HCT116 (cell line): ENCODE results near the gene OTOP3. TPM values are rescaled to one million over a fixed set of nuclear protein-coding genes. Genes with fewer than 3 reads are reported as not detected.

ENCODE experiments used
- ATAC-seq: fragments of 200-7000 bp; cut with Tn5 transposase; 2 replicates; pipeline ENCODE4 v1.9.1; 2020; ENCODE audit warnings: mild to moderate bottlenecking, moderate library complexity
- BruUV-seq: library from RNA; stranded (reverse); fragments of 400-500 nt; replicated peaks from 2 replicates; lab custom pipeline; 2021; lab: Mats Ljungman, UMichigan
- CTCF ChIA-PET: fragments of 300-600 bp; sonication (Branson Sonifier 250); formaldehyde crosslinking; loops from one replicate; lab custom pipeline; 2021; ENCODE audit warnings: antibody characterized with exemption; lab: Charles Lee
- POLR2A ChIA-PET: fragments of 300-600, 350-600 bp; sonication (Branson Sonifier 250); formaldehyde crosslinking; loops from one replicate; lab custom pipeline; 2021; ENCODE audit warnings: antibody characterized with exemption; lab: Charles Lee
- RAD21 ChIA-PET, 2 experiments: fragments of 300-600 bp; sonication (Branson Sonifier 250); formaldehyde crosslinking; loops; one replicate each; lab custom pipeline; 2023; ENCODE audit warnings: low total read pairs in 2 of 2; ENCODE audit not compliant: uncharacterized antibody in 2 of 2, unreplicated experiment in 2 of 2, low non-redundant PET in 1 of 2; lab: Charles Lee
- DNase-seq: peaks from one replicate; pipeline ENCODE4 v3.0.0-alpha.2; 2010; ENCODE audit warnings: low read depth, low spot score
- H2AFZ ChIP-seq: fragments of 200-600 bp; shearing (Covaris generic), sonication (generic); 2 replicates; pipeline ENCODE4 v1.6.1; 2017; ENCODE audit warnings: low read depth, mixed run types, mixed read lengths, antibody characterized with exemption, low read length; ENCODE audit not compliant: poor library complexity, severe bottlenecking
- H3K27ac ChIP-seq: 2 replicates; pipeline ENCODE4 v1.5.1; 2012; ENCODE audit warnings: low read depth, low read length
- H3K27me3 ChIP-seq: fragments of 200-600 bp; sonication (generic); 2 replicates; pipeline ENCODE4 v1.6.1; 2016; ENCODE audit warnings: mixed run types, low read length, mixed read lengths; ENCODE audit not compliant: insufficient read depth
- H3K36me3 ChIP-seq, 2 experiments: fragments of 200-500 bp in 1 of 2; fragments of 200-600 bp in 1 of 2; sonication (Bioruptor generic) in 1 of 2; sonication (generic) in 1 of 2; 2 replicates each; pipeline versions ENCODE4 v1.5.1 to v1.6.1; 2014 to 2016; ENCODE audit warnings: low read length in 2 of 2, inconsistent platforms in 1 of 2, mixed read lengths in 1 of 2, mixed run types in 1 of 2; ENCODE audit not compliant: insufficient read depth in 2 of 2, control insufficient read depth in 1 of 2
- H3K4me1 ChIP-seq, 2 experiments: fragments of 200-600 bp in 1 of 2; sonication (generic) in 1 of 2; 2 replicates each; pipeline versions ENCODE4 v1.5.1 to v1.6.1; 2012 to 2017; ENCODE audit warnings: low read length in 2 of 2, inconsistent platforms in 1 of 2, mild to moderate bottlenecking in 1 of 2, mixed read lengths in 1 of 2, mixed run types in 1 of 2, moderate library complexity in 1 of 2; ENCODE audit not compliant: insufficient read depth in 2 of 2, control insufficient read depth in 1 of 2
- H3K4me2 ChIP-seq: fragments of 200-600 bp; sonication (generic); 2 replicates; pipeline ENCODE4 v1.6.1; 2017; ENCODE audit warnings: mixed run types, low read length, mixed read lengths
- H3K4me3 ChIP-seq, 2 experiments: fragments of 200-600 bp in 1 of 2; sonication (generic) in 1 of 2; replicated peaks in 1 of 2; 2 replicates each; pipeline ENCODE4 v1.5.1; 2011 to 2016; ENCODE audit warnings: low read length in 2 of 2, control low read depth in 1 of 2, low read depth in 1 of 2, mild to moderate bottlenecking in 1 of 2, mixed read lengths in 1 of 2, mixed run types in 1 of 2
- H3K79me2 ChIP-seq: fragments of 200-600 bp; sonication (generic); 2 replicates; pipeline ENCODE4 v1.6.1; 2017; ENCODE audit warnings: mild to moderate bottlenecking, mixed run types, low read length, moderate library complexity, mixed read lengths; ENCODE audit not compliant: insufficient read depth
- H3K9ac ChIP-seq: fragments of 200-600 bp; sonication (generic); 2 replicates; pipeline ENCODE4 v1.6.1; 2016; ENCODE audit warnings: low read length, mixed read lengths
- H3K9me2 ChIP-seq: fragments of 200-600 bp; sonication (generic), shearing (Covaris generic); 2 replicates; pipeline ENCODE4 v1.6.1; 2017; ENCODE audit warnings: mixed run types, mild to moderate bottlenecking, moderate library complexity; ENCODE audit not compliant: insufficient read depth
- H3K9me3 ChIP-seq, 2 experiments: fragments of 200-500 bp in 1 of 2; fragments of 200-600 bp in 1 of 2; sonication (Bioruptor generic) in 1 of 2; sonication (generic) in 1 of 2; 2 replicates each; pipeline ENCODE4 v1.6.1; 2014 to 2017; ENCODE audit warnings: low read length in 2 of 2, mixed read lengths in 2 of 2, inconsistent platforms in 1 of 2, low read depth in 1 of 2, mild to moderate bottlenecking in 1 of 2, mixed run types in 1 of 2, moderate library complexity in 1 of 2; ENCODE audit not compliant: control insufficient read depth in 1 of 2, insufficient read depth in 1 of 2
- H4K20me1 ChIP-seq: fragments of 200-600 bp; sonication (generic), shearing (Covaris generic); 2 replicates; pipeline ENCODE4 v1.6.1; 2017; ENCODE audit warnings: mixed run types, mild to moderate bottlenecking, moderate library complexity; ENCODE audit not compliant: insufficient read depth
- CBX3 ChIP-seq: IDR thresholded peaks from 2 replicates; pipeline ENCODE4 v1.6.1; 2012; ENCODE audit warnings: low read depth
- CEBPB ChIP-seq: IDR thresholded peaks from 2 replicates; pipeline ENCODE4 v1.6.1; 2012; ENCODE audit warnings: low read depth
- EGR1 ChIP-seq: IDR thresholded peaks from 2 replicates; pipeline ENCODE4 v1.6.1; 2012; ENCODE audit warnings: low read depth
- ELF1 ChIP-seq: IDR thresholded peaks from 2 replicates; pipeline ENCODE4 v1.6.1; 2012; ENCODE audit warnings: low read depth, borderline replicate concordance
- JUND ChIP-seq: IDR thresholded peaks from 2 replicates; pipeline ENCODE4 v1.6.1; 2012
- RAD21 ChIP-seq: IDR thresholded peaks from 2 replicates; pipeline ENCODE4 v1.6.1; 2012; ENCODE audit warnings: low read depth, mild to moderate bottlenecking
- SIN3A ChIP-seq: IDR thresholded peaks from 2 replicates; pipeline ENCODE4 v1.6.1; 2012; ENCODE audit warnings: low read depth
- SP1 ChIP-seq: IDR thresholded peaks from 2 replicates; pipeline ENCODE4 v1.6.1; 2012; ENCODE audit warnings: low read depth
- SRF ChIP-seq: IDR thresholded peaks from 2 replicates; pipeline ENCODE4 v1.6.1; 2012; ENCODE audit warnings: low read depth
- TCF7L2 ChIP-seq: IDR thresholded peaks from 2 replicates; pipeline ENCODE4 v1.7.0; 2011; ENCODE audit warnings: borderline replicate concordance, inconsistent platforms; ENCODE audit not compliant: insufficient read depth, insufficient read length; ENCODE audit errors: extremely low read depth
- YY1 ChIP-seq: IDR thresholded peaks from 2 replicates; pipeline ENCODE4 v1.6.1; 2011; ENCODE audit warnings: low read length, low read depth, moderate library complexity, mild to moderate bottlenecking; ENCODE audit not compliant: insufficient replicate concordance; ENCODE audit errors: extremely low read depth
- ZFX ChIP-seq: fragments of 450-650 bp; IDR thresholded peaks from 2 replicates; pipeline ENCODE4 v1.6.1; 2017
- intact Hi-C: fragments of 100-400 bp; cut with micrococcal nuclease; formaldehyde crosslinking; loops from 2 replicates; pipeline ENCODE4 v1.10.0; 2022
- total RNA-seq: library from RNA; stranded (reverse); gene quantifications from one replicate; pipeline ENCODE4 v1.2.1, GENCODE V29; 2021; ENCODE audit not compliant: unreplicated experiment
- TF ChIP-seq, protein P1 (sequence below), 3 experiments: fragments of 200-600 bp in 1 of 3; sonication (generic) in 1 of 3; IDR thresholded peaks in 2 of 3; conservative IDR thresholded peaks in 1 of 3; 2 replicates each; pipeline ENCODE4 v1.5.1; 2012 to 2017; ENCODE audit warnings: low read depth in 2 of 3, low read length in 2 of 3, antibody characterized with exemption in 1 of 3, borderline replicate concordance in 1 of 3, control low read depth in 1 of 3, mild to moderate bottlenecking in 1 of 3, mixed read lengths in 1 of 3, mixed run types in 1 of 3, moderate library complexity in 1 of 3; ENCODE audit not compliant: insufficient read depth in 1 of 3
- TF ChIP-seq, protein P2 (sequence below): IDR thresholded peaks from 2 replicates; pipeline ENCODE4 v1.6.1; 2012; ENCODE audit warnings: low read depth
- TF ChIP-seq, protein P3 (sequence below): IDR thresholded peaks from 2 replicates; pipeline ENCODE4 v1.6.1; 2012
- TF ChIP-seq, protein P4 (sequence below): IDR thresholded peaks from 2 replicates; pipeline ENCODE4 v1.6.1; 2011; ENCODE audit warnings: mild to moderate bottlenecking, low read length, moderate library complexity; ENCODE audit not compliant: insufficient replicate concordance; ENCODE audit errors: extremely low read depth
- TF ChIP-seq, protein P5 (sequence below): IDR thresholded peaks from 2 replicates; pipeline ENCODE4 v1.6.1; 2012

The OTOP3 gene
- total RNA-seq, 1 experiment from 2014 or later = not detected

DNA sequence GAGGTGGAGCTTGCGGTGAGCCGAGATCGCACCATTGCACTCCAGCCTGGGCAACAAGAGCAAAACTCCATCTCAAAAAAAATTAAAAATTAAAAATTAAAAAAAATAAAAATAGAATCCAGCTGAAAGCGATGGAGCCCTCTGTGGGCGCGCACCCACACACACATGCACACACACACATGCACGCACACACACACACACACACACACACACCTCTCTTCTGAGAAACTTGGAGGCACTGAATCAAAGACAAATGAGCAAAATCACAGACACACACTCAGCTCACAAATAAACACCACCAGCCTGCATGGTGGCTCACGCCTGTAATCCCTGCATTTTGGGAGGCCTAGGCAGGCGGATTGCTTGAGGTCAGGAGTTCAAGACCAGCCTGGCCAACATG is 32.7 kb upstream of the OTOP3 start:
- H3K9ac ChIP-seq = no peak overlapping the region
- no peak overlapping the region for H3K4me2 ChIP-seq
- no peaks in the 10 kb centered on the region for H3K9me2 ChIP-seq
- no peak overlapping the region for H3K27ac ChIP-seq
- no peaks in the 10 kb centered on the region for H4K20me1 ChIP-seq
- no peak overlapping the region for H3K4me3 ChIP-seq
- H2AFZ ChIP-seq = no peak overlapping the region
- no peaks in the 10 kb centered on the region for H3K27me3 ChIP-seq
- no peak for DNase-seq
- no TSS peak for BruUV-seq
- ATAC-seq = no peak
- intact Hi-C loops = no loop called here
- no peaks in the 10 kb centered on the region for H3K79me2 ChIP-seq
- no peaks in the 10 kb centered on the region for H3K9me3 ChIP-seq
- H3K36me3 ChIP-seq = no peaks in the 10 kb centered on the region
- TF ChIP-seq, protein P1, sequence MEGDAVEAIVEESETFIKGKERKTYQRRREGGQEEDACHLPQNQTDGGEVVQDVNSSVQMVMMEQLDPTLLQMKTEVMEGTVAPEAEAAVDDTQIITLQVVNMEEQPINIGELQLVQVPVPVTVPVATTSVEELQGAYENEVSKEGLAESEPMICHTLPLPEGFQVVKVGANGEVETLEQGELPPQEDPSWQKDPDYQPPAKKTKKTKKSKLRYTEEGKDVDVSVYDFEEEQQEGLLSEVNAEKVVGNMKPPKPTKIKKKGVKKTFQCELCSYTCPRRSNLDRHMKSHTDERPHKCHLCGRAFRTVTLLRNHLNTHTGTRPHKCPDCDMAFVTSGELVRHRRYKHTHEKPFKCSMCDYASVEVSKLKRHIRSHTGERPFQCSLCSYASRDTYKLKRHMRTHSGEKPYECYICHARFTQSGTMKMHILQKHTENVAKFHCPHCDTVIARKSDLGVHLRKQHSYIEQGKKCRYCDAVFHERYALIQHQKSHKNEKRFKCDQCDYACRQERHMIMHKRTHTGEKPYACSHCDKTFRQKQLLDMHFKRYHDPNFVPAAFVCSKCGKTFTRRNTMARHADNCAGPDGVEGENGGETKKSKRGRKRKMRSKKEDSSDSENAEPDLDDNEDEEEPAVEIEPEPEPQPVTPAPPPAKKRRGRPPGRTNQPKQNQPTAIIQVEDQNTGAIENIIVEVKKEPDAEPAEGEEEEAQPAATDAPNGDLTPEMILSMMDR (IDR thresholded peaks at IDR 0.05 in 2 of 3, conservative IDR thresholded peaks at IDR 0.05 in 1 of 3; ENCODE audit: borderline replicate concordance in 1 of 3, insufficient read depth in 1 of 3, low read depth in 2 of 3, low read length in 2 of 3) = no peak
- no peak for TF ChIP-seq ELF1
- TF ChIP-seq ZFX = no peak
- no peak for TF ChIP-seq YY1
- TF ChIP-seq RAD21 = no peak
- TF ChIP-seq EGR1 = no peak
- TF ChIP-seq TCF7L2 = no peak
- TF ChIP-seq, protein P2, sequence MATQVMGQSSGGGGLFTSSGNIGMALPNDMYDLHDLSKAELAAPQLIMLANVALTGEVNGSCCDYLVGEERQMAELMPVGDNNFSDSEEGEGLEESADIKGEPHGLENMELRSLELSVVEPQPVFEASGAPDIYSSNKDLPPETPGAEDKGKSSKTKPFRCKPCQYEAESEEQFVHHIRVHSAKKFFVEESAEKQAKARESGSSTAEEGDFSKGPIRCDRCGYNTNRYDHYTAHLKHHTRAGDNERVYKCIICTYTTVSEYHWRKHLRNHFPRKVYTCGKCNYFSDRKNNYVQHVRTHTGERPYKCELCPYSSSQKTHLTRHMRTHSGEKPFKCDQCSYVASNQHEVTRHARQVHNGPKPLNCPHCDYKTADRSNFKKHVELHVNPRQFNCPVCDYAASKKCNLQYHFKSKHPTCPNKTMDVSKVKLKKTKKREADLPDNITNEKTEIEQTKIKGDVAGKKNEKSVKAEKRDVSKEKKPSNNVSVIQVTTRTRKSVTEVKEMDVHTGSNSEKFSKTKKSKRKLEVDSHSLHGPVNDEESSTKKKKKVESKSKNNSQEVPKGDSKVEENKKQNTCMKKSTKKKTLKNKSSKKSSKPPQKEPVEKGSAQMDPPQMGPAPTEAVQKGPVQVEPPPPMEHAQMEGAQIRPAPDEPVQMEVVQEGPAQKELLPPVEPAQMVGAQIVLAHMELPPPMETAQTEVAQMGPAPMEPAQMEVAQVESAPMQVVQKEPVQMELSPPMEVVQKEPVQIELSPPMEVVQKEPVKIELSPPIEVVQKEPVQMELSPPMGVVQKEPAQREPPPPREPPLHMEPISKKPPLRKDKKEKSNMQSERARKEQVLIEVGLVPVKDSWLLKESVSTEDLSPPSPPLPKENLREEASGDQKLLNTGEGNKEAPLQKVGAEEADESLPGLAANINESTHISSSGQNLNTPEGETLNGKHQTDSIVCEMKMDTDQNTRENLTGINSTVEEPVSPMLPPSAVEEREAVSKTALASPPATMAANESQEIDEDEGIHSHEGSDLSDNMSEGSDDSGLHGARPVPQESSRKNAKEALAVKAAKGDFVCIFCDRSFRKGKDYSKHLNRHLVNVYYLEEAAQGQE = no peak
- TF ChIP-seq SIN3A = no peak
- no peak for TF ChIP-seq SRF
- TF ChIP-seq SP1 = no peak
- no peak for TF ChIP-seq CBX3
- TF ChIP-seq CEBPB = no peak
- TF ChIP-seq, protein P3, sequence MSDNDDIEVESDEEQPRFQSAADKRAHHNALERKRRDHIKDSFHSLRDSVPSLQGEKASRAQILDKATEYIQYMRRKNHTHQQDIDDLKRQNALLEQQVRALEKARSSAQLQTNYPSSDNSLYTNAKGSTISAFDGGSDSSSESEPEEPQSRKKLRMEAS = no peak
- TF ChIP-seq JUND = no peak
- TF ChIP-seq, protein P4, sequence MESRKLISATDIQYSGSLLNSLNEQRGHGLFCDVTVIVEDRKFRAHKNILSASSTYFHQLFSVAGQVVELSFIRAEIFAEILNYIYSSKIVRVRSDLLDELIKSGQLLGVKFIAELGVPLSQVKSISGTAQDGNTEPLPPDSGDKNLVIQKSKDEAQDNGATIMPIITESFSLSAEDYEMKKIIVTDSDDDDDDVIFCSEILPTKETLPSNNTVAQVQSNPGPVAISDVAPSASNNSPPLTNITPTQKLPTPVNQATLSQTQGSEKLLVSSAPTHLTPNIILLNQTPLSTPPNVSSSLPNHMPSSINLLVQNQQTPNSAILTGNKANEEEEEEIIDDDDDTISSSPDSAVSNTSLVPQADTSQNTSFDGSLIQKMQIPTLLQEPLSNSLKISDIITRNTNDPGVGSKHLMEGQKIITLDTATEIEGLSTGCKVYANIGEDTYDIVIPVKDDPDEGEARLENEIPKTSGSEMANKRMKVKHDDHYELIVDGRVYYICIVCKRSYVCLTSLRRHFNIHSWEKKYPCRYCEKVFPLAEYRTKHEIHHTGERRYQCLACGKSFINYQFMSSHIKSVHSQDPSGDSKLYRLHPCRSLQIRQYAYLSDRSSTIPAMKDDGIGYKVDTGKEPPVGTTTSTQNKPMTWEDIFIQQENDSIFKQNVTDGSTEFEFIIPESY = no peak
- TF ChIP-seq, protein P5, sequence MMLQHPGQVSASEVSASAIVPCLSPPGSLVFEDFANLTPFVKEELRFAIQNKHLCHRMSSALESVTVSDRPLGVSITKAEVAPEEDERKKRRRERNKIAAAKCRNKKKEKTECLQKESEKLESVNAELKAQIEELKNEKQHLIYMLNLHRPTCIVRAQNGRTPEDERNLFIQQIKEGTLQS = no peak
- TF ChIP-seq, all 23 proteins: peak for 0
- ChIA-PET CTCF (no interaction called here), RAD21 (no interaction called here), POLR2A (no interaction called here)
- H3K4me1 ChIP-seq = peaks cover 3 to 26% of the 10 kb centered on the region in 2 experiments
